ENCODE results near the gene TOMM20.
"Not testable (repeated sequence)": the region's sequence is repeated elsewhere in the genome, so short reads cannot be mapped to it uniquely, and the experiment has no call there.

Gene TOMM20

GRCh38 chr1:235093696-235094592 lies 34.7 kb downstream of the TOMM20 start:
- peak; percentile 86 for DNase-seq (ENCODE audit: extremely low spot score)
- CTCF ChIA-PET, result interaction anchor here (0.6 to 3.0 kb wide), 18 partner anchors 10 to 750 kb away, joined by 3 to 13 read pairs (median 3); no protein-coding TSS in a partner anchor
- TF ChIP-seq ARNT (IDR thresholded peaks at IDR 0.05) (no peak), NFRKB (IDR thresholded peaks at IDR 0.05) (no peak), BHLHE40 (IDR thresholded peaks at IDR 0.05; ENCODE audit: borderline replicate concordance) (no peak), SUZ12 (IDR thresholded peaks at IDR 0.05) (no peak), PKNOX1 (IDR thresholded peaks at IDR 0.05) (no peak)
- POLR2A ChIA-PET, result interaction anchor here (1.0 kb wide), 1 partner anchor 411 kb away, joined by 4 read pairs; the partner anchor contains the start of gene B3GALNT2

- POLR2A ChIA-PET, result interaction anchor here (1.0 kb wide), 1 partner anchor 412 kb away, joined by 4 read pairs; the partner anchor contains the start of gene B3GALNT2
- CTCF ChIA-PET, result interaction anchor here (0.5 to 3.0 kb wide), 19 partner anchors 10 to 749 kb away, joined by 3 to 13 read pairs (median 3); no protein-coding TSS in a partner anchor
- no peak for TF ChIP-seq FOXA1 (IDR thresholded peaks at IDR 0.05)
- TF ChIP-seq ARNT (IDR thresholded peaks at IDR 0.05), result no peak
- no peak for TF ChIP-seq HDGF (IDR thresholded peaks at IDR 0.05; ENCODE audit: borderline replicate concordance)
- no peak for TF ChIP-seq FOXM1 (IDR thresholded peaks at IDR 0.05; ENCODE audit: borderline replicate concordance)
- TF ChIP-seq SP1 (IDR thresholded peaks at IDR 0.05), result no peak
- no peak for TF ChIP-seq CTBP1 (IDR thresholded peaks at IDR 0.05; ENCODE audit: borderline replicate concordance)
- TF ChIP-seq TARDBP (IDR thresholded peaks at IDR 0.05), result no peak
- no peak for TF ChIP-seq BHLHE40 (IDR thresholded peaks at IDR 0.05; ENCODE audit: borderline replicate concordance)
- TF ChIP-seq PKNOX1 (IDR thresholded peaks at IDR 0.05), result no peak
- no peak for TF ChIP-seq ZNF384 (IDR thresholded peaks at IDR 0.05)
- no peak for TF ChIP-seq L3MBTL2 (conservative IDR thresholded peaks at IDR 0.05)
- TF ChIP-seq FOXK2 (IDR thresholded peaks at IDR 0.05), result no peak
- no peak for TF ChIP-seq LEF1 (IDR thresholded peaks at IDR 0.05; ENCODE audit: borderline replicate concordance)
- no peak for TF ChIP-seq SUZ12 (IDR thresholded peaks at IDR 0.05)
- no peak for TF ChIP-seq ELF4 (IDR thresholded peaks at IDR 0.05)
- TF ChIP-seq NFRKB (IDR thresholded peaks at IDR 0.05), result no peak
- DNase-seq (ENCODE audit: extremely low spot score), result peak; percentile 40
Measured at GRCh38 chr1:235093013-235093695, 35.5 kb downstream of the TOMM20 start.

GRCh38 chr1:235092415-235092814 lies 36.2 kb downstream of the TOMM20 start:
- DNase-seq (ENCODE audit: extremely low spot score); POLR2A ChIA-PET: not testable (repeated sequence)
- CTCF ChIA-PET, result interaction anchor here (1.0 to 3.0 kb wide), 4 partner anchors 9 to 592 kb away, joined by 3 to 13 read pairs (median 5); no protein-coding TSS in a partner anchor

GRCh38 chr1:235092045-235092406 lies 36.6 kb downstream of the TOMM20 start:
- CTCF ChIA-PET, result interaction anchor here (0.6 to 3.0 kb wide), 5 partner anchors 9 to 592 kb away, joined by 3 to 13 read pairs (median 3); no protein-coding TSS in a partner anchor
- DNase-seq (ENCODE audit: extremely low spot score); POLR2A ChIA-PET: not testable (repeated sequence)

GRCh38 chr1:235091319-235092044 lies 37.2 kb downstream of the TOMM20 start:
- not testable (repeated sequence) for DNase-seq (ENCODE audit: extremely low spot score)
- ChIA-PET CTCF (interaction anchor here (0.6 to 3.0 kb wide), 5 partner anchors 8 to 591 kb away, joined by 3 to 13 read pairs (median 3); no protein-coding TSS in a partner anchor), POLR2A (interaction anchor here (0.8 to 2.0 kb wide), 4 partner anchors 13 to 614 kb away, joined by 3 to 7 read pairs (median 4); partner anchors contain the start of gene RBM34)

- TF ChIP-seq ELF4 (IDR thresholded peaks at IDR 0.05) (no peak), PKNOX1 (IDR thresholded peaks at IDR 0.05) (peak; percentile 89; the same call in 1 of the 2 replicates), ARNT (IDR thresholded peaks at IDR 0.05) (no peak)
- CTCF ChIA-PET, result interaction anchor here (1.2 to 2.8 kb wide), 3 partner anchors 14 to 604 kb away, joined by 3 to 9 read pairs (median 7); no protein-coding TSS in a partner anchor
- POLR2A ChIA-PET, result interaction anchor here (0.8 to 2.0 kb wide), 4 partner anchors 14 to 613 kb away, joined by 3 to 7 read pairs (median 4); partner anchors contain the start of gene RBM34
- no peak for DNase-seq (ENCODE audit: extremely low spot score)
Measured at GRCh38 chr1:235090406-235091069, 38.1 kb downstream of the TOMM20 start.
